WTC11 (cell line): ENCODE results near the gene CSH2. TPM values are rescaled to one million over a fixed set of nuclear protein-coding genes. Genes with fewer than 3 reads are reported as not detected.
A peak's percentile ranks its signal among the peaks of the same experiment; 100 is the strongest.

ENCODE experiments used
- ATF1 ChIP-seq: sonication (generic); formaldehyde crosslinking; IDR thresholded peaks from 2 replicates; pipeline ENCODE4 v1.8.1; 2023; ENCODE audit warnings: mild to moderate bottlenecking, moderate library complexity, missing genetic modification reagents
- CBFB ChIP-seq: sonication (generic); formaldehyde crosslinking; IDR thresholded peaks from 2 replicates; pipeline ENCODE4 v1.8.1; 2022; ENCODE audit warnings: mild to moderate bottlenecking, low read depth, missing genetic modification reagents
- ETV6 ChIP-seq: sonication (generic); formaldehyde crosslinking; IDR thresholded peaks from 2 replicates; pipeline ENCODE4 v1.8.1; 2022; ENCODE audit warnings: mild to moderate bottlenecking, missing genetic modification reagents
- JUN ChIP-seq: sonication (generic); formaldehyde crosslinking; IDR thresholded peaks from 2 replicates; pipeline ENCODE4 v1.8.0; 2023; ENCODE audit warnings: mild to moderate bottlenecking, missing genetic modification reagents
- NFE2L1 ChIP-seq: sonication (generic); formaldehyde crosslinking; IDR thresholded peaks from 2 replicates; pipeline ENCODE4 v1.8.1; 2023; ENCODE audit warnings: missing genetic modification reagents
- NFYB ChIP-seq: sonication (generic); formaldehyde crosslinking; conservative IDR thresholded peaks from 2 replicates; pipeline ENCODE4 v1.8.0; 2022; ENCODE audit warnings: low read depth, missing genetic modification reagents
- SMAD3 ChIP-seq: sonication (generic); formaldehyde crosslinking; IDR thresholded peaks from 2 replicates; pipeline ENCODE4 v1.8.0; 2022; ENCODE audit warnings: missing genetic modification reagents, mild to moderate bottlenecking, borderline replicate concordance
- SMAD4 ChIP-seq: sonication (generic); formaldehyde crosslinking; IDR thresholded peaks from 2 replicates; pipeline ENCODE4 v1.8.0; 2022; ENCODE audit warnings: mild to moderate bottlenecking, missing genetic modification reagents
- SP1 ChIP-seq: sonication (generic); formaldehyde crosslinking; conservative IDR thresholded peaks from 2 replicates; pipeline ENCODE4 v1.8.1; 2022; ENCODE audit warnings: missing genetic modification reagents
- TCF7 ChIP-seq: sonication (generic); formaldehyde crosslinking; IDR thresholded peaks from 2 replicates; pipeline ENCODE4 v1.8.0; 2022; ENCODE audit warnings: mild to moderate bottlenecking, low read depth, missing genetic modification reagents, moderate library complexity
- TP53 ChIP-seq: sonication (generic); formaldehyde crosslinking; IDR thresholded peaks from 2 replicates; pipeline ENCODE4 v1.8.1; 2023; ENCODE audit warnings: mild to moderate bottlenecking, missing genetic modification reagents
- ZBTB21 ChIP-seq: sonication (generic); formaldehyde crosslinking; IDR thresholded peaks from 2 replicates; pipeline ENCODE4 v1.8.1; 2023; ENCODE audit warnings: mild to moderate bottlenecking, missing genetic modification reagents, borderline replicate concordance
- ZNF138 ChIP-seq: sonication (generic); formaldehyde crosslinking; conservative IDR thresholded peaks from 2 replicates; pipeline ENCODE4 v1.8.1; 2022; ENCODE audit warnings: mild to moderate bottlenecking, moderate library complexity, missing genetic modification reagents
- ZNF263 ChIP-seq: sonication (generic); formaldehyde crosslinking; IDR thresholded peaks from 2 replicates; pipeline ENCODE4 v1.8.1; 2022; ENCODE audit warnings: low read depth, mild to moderate bottlenecking, moderate library complexity, missing genetic modification reagents
- total RNA-seq: library from RNA; stranded (reverse); gene quantifications from 3 replicates; pipeline ENCODE4 v1.2.3, GENCODE V29; 2021
- TF ChIP-seq, protein P1 (sequence below): sonication (generic); formaldehyde crosslinking; IDR thresholded peaks from 2 replicates; pipeline ENCODE4 v1.8.0; 2022; ENCODE audit warnings: missing genetic modification reagents
- TF ChIP-seq, protein P2 (sequence below): sonication (generic); formaldehyde crosslinking; IDR thresholded peaks from 2 replicates; pipeline ENCODE4 v1.8.0; 2023; ENCODE audit warnings: missing genetic modification reagents
- TF ChIP-seq, protein P3 (sequence below): sonication (generic); formaldehyde crosslinking; IDR thresholded peaks from 2 replicates; pipeline ENCODE4 v1.8.0; 2022; ENCODE audit warnings: mild to moderate bottlenecking, missing genetic modification reagents
- TF ChIP-seq, protein P4 (sequence below): sonication (generic); formaldehyde crosslinking; IDR thresholded peaks from 2 replicates; pipeline ENCODE4 v1.8.1; 2022; ENCODE audit warnings: missing genetic modification reagents, borderline replicate concordance
- TF ChIP-seq, protein P5 (sequence below): sonication (generic); formaldehyde crosslinking; IDR thresholded peaks from 2 replicates; pipeline ENCODE4 v1.8.1; 2023; ENCODE audit warnings: mild to moderate bottlenecking, moderate library complexity, missing genetic modification reagents
- TF ChIP-seq, protein P6 (sequence below): sonication (generic); formaldehyde crosslinking; IDR thresholded peaks from 2 replicates; pipeline ENCODE4 v1.8.1; 2023; ENCODE audit warnings: mild to moderate bottlenecking, missing genetic modification reagents
- TF ChIP-seq, protein P7 (sequence below): sonication (generic); formaldehyde crosslinking; IDR thresholded peaks from 2 replicates; pipeline ENCODE4 v1.8.1; 2022; ENCODE audit warnings: mild to moderate bottlenecking, moderate library complexity, missing genetic modification reagents
- TF ChIP-seq, protein P8 (sequence below): sonication (generic); formaldehyde crosslinking; IDR thresholded peaks from 2 replicates; pipeline ENCODE4 v1.8.1; 2022; ENCODE audit warnings: low read depth, missing genetic modification reagents, borderline replicate concordance

CSH2 gene
- total RNA-seq, 1 experiment from 2014 or later = not detected

DNA sequence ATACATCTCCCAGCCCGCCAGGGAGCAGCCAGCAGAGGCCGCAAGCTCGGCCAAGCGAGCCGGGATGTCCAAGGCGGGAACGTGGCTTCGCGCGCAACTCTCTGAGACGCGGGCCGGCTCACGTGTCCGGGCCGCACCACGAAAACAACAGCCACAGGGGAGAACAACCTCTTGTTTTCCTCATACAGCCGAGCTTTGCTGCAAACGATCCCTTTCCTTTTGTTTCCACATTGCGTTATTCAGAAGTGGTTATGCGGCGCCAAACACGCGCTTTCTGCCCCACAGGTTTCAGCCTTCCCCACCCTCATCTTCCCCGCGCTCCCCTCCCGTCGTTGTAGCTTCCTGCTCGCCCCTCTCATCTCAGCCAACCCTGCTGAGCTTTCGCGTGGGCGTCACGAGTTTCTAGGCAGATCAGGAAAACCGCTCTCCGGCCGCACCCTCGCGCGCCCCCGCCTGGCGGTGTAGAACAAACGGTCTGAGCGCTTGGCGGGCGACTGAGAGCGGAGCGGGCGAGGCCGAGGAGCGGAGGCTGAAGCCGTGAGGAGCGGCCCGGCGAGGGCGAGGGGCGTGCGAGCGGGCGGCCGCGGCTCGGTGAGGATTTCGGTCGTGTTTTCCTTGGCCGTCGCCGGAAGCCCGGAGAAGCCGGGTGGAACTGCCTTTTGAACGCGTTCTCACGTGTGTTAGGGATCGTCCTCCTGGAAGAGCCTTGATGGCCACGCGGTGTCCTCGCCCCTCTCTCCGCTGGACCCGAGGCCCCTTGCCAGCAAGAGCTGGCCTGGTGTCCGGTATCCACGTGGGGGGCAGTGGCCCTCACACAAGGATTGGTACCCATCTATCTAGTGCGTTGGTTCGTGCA lies 24.4 kb downstream of the CSH2 start (continued):
- TF ChIP-seq, protein P1, sequence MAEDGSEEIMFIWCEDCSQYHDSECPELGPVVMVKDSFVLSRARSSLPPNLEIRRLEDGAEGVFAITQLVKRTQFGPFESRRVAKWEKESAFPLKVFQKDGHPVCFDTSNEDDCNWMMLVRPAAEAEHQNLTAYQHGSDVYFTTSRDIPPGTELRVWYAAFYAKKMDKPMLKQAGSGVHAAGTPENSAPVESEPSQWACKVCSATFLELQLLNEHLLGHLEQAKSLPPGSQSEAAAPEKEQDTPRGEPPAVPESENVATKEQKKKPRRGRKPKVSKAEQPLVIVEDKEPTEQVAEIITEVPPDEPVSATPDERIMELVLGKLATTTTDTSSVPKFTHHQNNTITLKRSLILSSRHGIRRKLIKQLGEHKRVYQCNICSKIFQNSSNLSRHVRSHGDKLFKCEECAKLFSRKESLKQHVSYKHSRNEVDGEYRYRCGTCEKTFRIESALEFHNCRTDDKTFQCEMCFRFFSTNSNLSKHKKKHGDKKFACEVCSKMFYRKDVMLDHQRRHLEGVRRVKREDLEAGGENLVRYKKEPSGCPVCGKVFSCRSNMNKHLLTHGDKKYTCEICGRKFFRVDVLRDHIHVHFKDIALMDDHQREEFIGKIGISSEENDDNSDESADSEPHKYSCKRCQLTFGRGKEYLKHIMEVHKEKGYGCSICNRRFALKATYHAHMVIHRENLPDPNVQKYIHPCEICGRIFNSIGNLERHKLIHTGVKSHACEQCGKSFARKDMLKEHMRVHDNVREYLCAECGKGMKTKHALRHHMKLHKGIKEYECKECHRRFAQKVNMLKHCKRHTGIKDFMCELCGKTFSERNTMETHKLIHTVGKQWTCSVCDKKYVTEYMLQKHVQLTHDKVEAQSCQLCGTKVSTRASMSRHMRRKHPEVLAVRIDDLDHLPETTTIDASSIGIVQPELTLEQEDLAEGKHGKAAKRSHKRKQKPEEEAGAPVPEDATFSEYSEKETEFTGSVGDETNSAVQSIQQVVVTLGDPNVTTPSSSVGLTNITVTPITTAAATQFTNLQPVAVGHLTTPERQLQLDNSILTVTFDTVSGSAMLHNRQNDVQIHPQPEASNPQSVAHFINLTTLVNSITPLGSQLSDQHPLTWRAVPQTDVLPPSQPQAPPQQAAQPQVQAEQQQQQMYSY (CRISPR knock-in tag) = peak; percentile 35; the same call in 1 of the 2 replicates
- TF ChIP-seq, protein P2, sequence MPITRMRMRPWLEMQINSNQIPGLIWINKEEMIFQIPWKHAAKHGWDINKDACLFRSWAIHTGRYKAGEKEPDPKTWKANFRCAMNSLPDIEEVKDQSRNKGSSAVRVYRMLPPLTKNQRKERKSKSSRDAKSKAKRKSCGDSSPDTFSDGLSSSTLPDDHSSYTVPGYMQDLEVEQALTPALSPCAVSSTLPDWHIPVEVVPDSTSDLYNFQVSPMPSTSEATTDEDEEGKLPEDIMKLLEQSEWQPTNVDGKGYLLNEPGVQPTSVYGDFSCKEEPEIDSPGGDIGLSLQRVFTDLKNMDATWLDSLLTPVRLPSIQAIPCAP (CRISPR knock-in tag) = peak; percentile 81
- TF ChIP-seq TP53 (CRISPR knock-in tag) (peak; percentile 95), ETV6 (peak; percentile 90), NFE2L1 (peak; percentile 98), TCF7 (CRISPR knock-in tag) (peak; percentile 89), JUN (CRISPR knock-in tag) (0 out of 2 replicates have a peak, but pooled peaks have one; percentile 43), ATF1 (peak; percentile 92), ZNF138 (CRISPR knock-in tag) (peak; percentile 82), ZBTB21 (CRISPR knock-in tag) (peak; percentile 83; the same call in 1 of the 2 replicates), SMAD3 (no peak; the same call in 1 of the 2 replicates), SMAD4 (no peak), ZNF263 (0 out of 2 replicates have a peak, but pooled peaks have one; percentile 4), CBFB (CRISPR knock-in tag) (0 out of 2 replicates have a peak, but pooled peaks have one; percentile 28), NFYB (peak; percentile 63), SP1 (CRISPR knock-in tag) (peak; percentile 70; the same call in 1 of the 2 replicates)
- TF ChIP-seq, protein P3, sequence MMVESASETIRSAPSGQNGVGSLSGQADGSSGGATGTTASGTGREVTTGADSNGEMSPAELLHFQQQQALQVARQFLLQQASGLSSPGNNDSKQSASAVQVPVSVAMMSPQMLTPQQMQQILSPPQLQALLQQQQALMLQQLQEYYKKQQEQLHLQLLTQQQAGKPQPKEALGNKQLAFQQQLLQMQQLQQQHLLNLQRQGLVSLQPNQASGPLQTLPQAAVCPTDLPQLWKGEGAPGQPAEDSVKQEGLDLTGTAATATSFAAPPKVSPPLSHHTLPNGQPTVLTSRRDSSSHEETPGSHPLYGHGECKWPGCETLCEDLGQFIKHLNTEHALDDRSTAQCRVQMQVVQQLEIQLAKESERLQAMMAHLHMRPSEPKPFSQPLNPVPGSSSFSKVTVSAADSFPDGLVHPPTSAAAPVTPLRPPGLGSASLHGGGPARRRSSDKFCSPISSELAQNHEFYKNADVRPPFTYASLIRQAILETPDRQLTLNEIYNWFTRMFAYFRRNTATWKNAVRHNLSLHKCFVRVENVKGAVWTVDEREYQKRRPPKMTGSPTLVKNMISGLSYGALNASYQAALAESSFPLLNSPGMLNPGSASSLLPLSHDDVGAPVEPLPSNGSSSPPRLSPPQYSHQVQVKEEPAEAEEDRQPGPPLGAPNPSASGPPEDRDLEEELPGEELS (CRISPR knock-in tag) = peak; percentile 92; the same call in 1 of the 2 replicates
- TF ChIP-seq, protein P4, sequence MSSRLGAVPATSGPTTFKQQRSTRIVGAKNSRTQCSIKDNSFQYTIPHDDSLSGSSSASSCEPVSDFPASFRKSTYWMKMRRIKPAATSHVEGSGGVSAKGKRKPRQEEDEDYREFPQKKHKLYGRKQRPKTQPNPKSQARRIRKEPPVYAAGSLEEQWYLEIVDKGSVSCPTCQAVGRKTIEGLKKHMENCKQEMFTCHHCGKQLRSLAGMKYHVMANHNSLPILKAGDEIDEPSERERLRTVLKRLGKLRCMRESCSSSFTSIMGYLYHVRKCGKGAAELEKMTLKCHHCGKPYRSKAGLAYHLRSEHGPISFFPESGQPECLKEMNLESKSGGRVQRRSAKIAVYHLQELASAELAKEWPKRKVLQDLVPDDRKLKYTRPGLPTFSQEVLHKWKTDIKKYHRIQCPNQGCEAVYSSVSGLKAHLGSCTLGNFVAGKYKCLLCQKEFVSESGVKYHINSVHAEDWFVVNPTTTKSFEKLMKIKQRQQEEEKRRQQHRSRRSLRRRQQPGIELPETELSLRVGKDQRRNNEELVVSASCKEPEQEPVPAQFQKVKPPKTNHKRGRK (CRISPR knock-in tag) = no peak
- TF ChIP-seq, protein P5, sequence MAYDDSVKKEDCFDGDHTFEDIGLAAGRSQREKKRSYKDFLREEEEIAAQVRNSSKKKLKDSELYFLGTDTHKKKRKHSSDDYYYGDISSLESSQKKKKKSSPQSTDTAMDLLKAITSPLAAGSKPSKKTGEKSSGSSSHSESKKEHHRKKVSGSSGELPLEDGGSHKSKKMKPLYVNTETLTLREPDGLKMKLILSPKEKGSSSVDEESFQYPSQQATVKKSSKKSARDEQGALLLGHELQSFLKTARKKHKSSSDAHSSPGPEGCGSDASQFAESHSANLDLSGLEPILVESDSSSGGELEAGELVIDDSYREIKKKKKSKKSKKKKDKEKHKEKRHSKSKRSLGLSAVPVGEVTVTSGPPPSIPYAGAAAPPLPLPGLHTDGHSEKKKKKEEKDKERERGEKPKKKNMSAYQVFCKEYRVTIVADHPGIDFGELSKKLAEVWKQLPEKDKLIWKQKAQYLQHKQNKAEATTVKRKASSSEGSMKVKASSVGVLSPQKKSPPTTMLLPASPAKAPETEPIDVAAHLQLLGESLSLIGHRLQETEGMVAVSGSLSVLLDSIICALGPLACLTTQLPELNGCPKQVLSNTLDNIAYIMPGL (CRISPR knock-in tag) = peak; percentile 22; the same call in 1 of the 2 replicates
- TF ChIP-seq, protein P6, sequence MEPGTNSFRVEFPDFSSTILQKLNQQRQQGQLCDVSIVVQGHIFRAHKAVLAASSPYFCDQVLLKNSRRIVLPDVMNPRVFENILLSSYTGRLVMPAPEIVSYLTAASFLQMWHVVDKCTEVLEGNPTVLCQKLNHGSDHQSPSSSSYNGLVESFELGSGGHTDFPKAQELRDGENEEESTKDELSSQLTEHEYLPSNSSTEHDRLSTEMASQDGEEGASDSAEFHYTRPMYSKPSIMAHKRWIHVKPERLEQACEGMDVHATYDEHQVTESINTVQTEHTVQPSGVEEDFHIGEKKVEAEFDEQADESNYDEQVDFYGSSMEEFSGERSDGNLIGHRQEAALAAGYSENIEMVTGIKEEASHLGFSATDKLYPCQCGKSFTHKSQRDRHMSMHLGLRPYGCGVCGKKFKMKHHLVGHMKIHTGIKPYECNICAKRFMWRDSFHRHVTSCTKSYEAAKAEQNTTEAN (CRISPR knock-in tag) = peak; percentile 86
- TF ChIP-seq, protein P7, sequence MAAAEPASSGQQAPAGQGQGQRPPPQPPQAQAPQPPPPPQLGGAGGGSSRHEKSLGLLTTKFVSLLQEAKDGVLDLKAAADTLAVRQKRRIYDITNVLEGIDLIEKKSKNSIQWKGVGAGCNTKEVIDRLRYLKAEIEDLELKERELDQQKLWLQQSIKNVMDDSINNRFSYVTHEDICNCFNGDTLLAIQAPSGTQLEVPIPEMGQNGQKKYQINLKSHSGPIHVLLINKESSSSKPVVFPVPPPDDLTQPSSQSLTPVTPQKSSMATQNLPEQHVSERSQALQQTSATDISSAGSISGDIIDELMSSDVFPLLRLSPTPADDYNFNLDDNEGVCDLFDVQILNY (CRISPR knock-in tag) = peak; percentile 93
- TF ChIP-seq, protein P8, sequence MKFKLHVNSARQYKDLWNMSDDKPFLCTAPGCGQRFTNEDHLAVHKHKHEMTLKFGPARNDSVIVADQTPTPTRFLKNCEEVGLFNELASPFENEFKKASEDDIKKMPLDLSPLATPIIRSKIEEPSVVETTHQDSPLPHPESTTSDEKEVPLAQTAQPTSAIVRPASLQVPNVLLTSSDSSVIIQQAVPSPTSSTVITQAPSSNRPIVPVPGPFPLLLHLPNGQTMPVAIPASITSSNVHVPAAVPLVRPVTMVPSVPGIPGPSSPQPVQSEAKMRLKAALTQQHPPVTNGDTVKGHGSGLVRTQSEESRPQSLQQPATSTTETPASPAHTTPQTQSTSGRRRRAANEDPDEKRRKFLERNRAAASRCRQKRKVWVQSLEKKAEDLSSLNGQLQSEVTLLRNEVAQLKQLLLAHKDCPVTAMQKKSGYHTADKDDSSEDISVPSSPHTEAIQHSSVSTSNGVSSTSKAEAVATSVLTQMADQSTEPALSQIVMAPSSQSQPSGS (CRISPR knock-in tag) = peak; percentile 69; the same call in 1 of the 2 replicates
